GM20000 (cell line): Measurements from ENCODE around the gene SERPINF2.
"Not testable (repeated sequence)": the region's sequence is repeated elsewhere in the genome, so short reads cannot be mapped to it uniquely, and the experiment has no call there.

Experiments used
- DNase-seq: peaks from one replicate; pipeline ENCODE4 v3.0.0; 2012; ENCODE audit warnings: low spot score
- CTCF ChIP-seq: IDR thresholded peaks from 2 replicates; pipeline ENCODE4 v1.5.1; 2012; ENCODE audit warnings: mild to moderate bottlenecking, control low read depth; ENCODE audit errors: extremely low read depth, missing control alignments

Gene SERPINF2

GRCh38 chr17:1797323-1797722, 54.7 kb downstream of the SERPINF2 start:
- no peak for TF ChIP-seq CTCF
- no peak for DNase-seq

- DNase-seq = not testable (repeated sequence)
These were observed 55.2 kb downstream of the SERPINF2 start for GRCh38 chr17:1797846-1798245.

- DNase-seq = no peak
- no peak for TF ChIP-seq CTCF
These were observed 57.6 kb downstream of the SERPINF2 start for GRCh38 chr17:1800240-1800639.

DNA sequence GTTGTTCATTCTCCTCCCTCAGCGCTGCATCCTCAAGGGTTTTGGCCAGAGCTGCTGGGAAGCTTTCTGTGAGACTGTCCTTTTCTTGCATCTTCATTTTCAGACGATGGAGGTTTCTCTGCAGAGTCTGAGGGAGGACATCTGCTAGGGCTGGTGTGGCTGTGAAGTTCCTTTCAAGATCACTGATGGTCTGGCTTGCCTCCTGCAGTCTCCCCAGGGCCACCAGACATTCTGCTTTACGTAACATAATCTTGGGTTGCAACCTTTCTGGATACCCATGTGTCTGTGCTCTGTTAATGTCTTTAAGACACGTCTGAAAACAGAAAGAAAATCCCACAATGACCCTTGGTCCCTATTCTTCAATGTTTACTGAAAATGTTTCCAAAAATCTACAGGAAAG, 58.0 kb downstream of the SERPINF2 start:
- TF ChIP-seq CTCF = no peak
- DNase-seq = no peak

GRCh38 chr17:1802429-1802828, 59.8 kb downstream of the SERPINF2 start:
- no peak for TF ChIP-seq CTCF

GRCh38 chr17:1803280-1803679, 60.6 kb downstream of the SERPINF2 start:
- TF ChIP-seq CTCF = no peak

More at GRCh38 chr17:1802429-1802828, 59.8 kb downstream of the SERPINF2 start:
- DNase-seq = no peak

More at GRCh38 chr17:1803280-1803679, 60.6 kb downstream of the SERPINF2 start:
- no peak for DNase-seq
